HG03139 (cell line): Measurements from ENCODE around the gene JMJD6.
A peak's percentile ranks its signal among the peaks of the same experiment; 100 is the strongest.
"Not testable (repeated sequence)": the region's sequence is repeated elsewhere in the genome, so short reads cannot be mapped to it uniquely, and the experiment has no call there.

ENCODE experiments used
- ATAC-seq: cut with Tn5 transposase; IDR thresholded peaks from one replicate; pipeline ENCODE4 v1.9.1; 2021; ENCODE audit not compliant: unreplicated experiment

The JMJD6 gene

GRCh38 chr17:76726231-76726775 is at the start of gene JMJD6:
JMJD6 (minus strand) TSS chr17:76726606; CDS start chr17:76726475, 131 bp downstream.
- ATAC-seq = peak; percentile 71

GRCh38 chr17:76775021-76775600 is 48.7 kb upstream of the JMJD6 start:
- no peak for ATAC-seq

GRCh38 chr17:76772842-76773525 is 46.6 kb upstream of the JMJD6 start:
- no peak for ATAC-seq

- ATAC-seq = no peak
Measured at GRCh38 chr17:76758570-76758969, 32.2 kb upstream of the JMJD6 start.

GRCh38 chr17:76757256-76757655 is 30.9 kb upstream of the JMJD6 start:
- ATAC-seq = no peak

GRCh38 chr17:76755285-76755684 is 28.9 kb upstream of the JMJD6 start:
- no peak for ATAC-seq

- no peak for ATAC-seq
Measured at GRCh38 chr17:76753061-76753961, 26.9 kb upstream of the JMJD6 start.

- ATAC-seq = no peak
Measured at GRCh38 chr17:76752006-76752405, 25.6 kb upstream of the JMJD6 start.

GRCh38 chr17:76751416-76751993 is 25.1 kb upstream of the JMJD6 start:
- no peak for ATAC-seq

- ATAC-seq = no peak
Measured at GRCh38 chr17:76748657-76749056, 22.3 kb upstream of the JMJD6 start.

- ATAC-seq = no peak
Measured at GRCh38 chr17:76747716-76748363, 21.4 kb upstream of the JMJD6 start.

- ATAC-seq = not testable (repeated sequence)
Measured at GRCh38 chr17:76745785-76746184, 19.4 kb upstream of the JMJD6 start.

- no peak for ATAC-seq
Measured at GRCh38 chr17:76744747-76745146, 18.3 kb upstream of the JMJD6 start.

GRCh38 chr17:76742958-76743357 is 16.6 kb upstream of the JMJD6 start:
- ATAC-seq = no peak

- ATAC-seq = no peak
Measured at GRCh38 chr17:76740329-76741118, 14.1 kb upstream of the JMJD6 start.

GRCh38 chr17:76739568-76740115 is 13.2 kb upstream of the JMJD6 start:
- not testable (repeated sequence) for ATAC-seq

- no peak for ATAC-seq
Measured at GRCh38 chr17:76738468-76738850, 12.1 kb upstream of the JMJD6 start.

GRCh38 chr17:76737676-76738467 is 11.5 kb upstream of the JMJD6 start, which contains the start of gene MFSD11:
MFSD11 (plus strand) TSS chr17:76738119; CDS start chr17:76738353, 234 bp downstream.
- peak; percentile 45 for ATAC-seq
